GM12878 (cell line): ENCODE measurements around the gene TREH. TPM values are rescaled to one million over a fixed set of nuclear protein-coding genes. Genes with fewer than 3 reads are reported as not detected.

Experiments
- ATAC-seq: fragments of 200-7000 bp; cut with Tn5 transposase; 3 replicates; pipeline ENCODE4 v1.9.1; 2020; ENCODE audit warnings: mild to moderate bottlenecking, moderate library complexity
- BruUV-seq: library from RNA; stranded (reverse); fragments of 400-500 nt; replicated peaks from 2 replicates; lab custom pipeline; 2021; lab: Mats Ljungman, UMichigan
- CTCF ChIA-PET: fragments of 300-600 bp; sonication (Branson Sonifier 250); formaldehyde crosslinking; extraction: SDS; loops from one replicate; lab custom pipeline; 2021; ENCODE audit warnings: inconsistent platforms; lab: Yijun Ruan, JAX
- POLR2A ChIA-PET: fragments of 350-600 bp; formaldehyde crosslinking; extraction: SDS; loops from one replicate; lab custom pipeline; 2021; ENCODE audit warnings: inconsistent platforms; lab: Charles Lee
- RAD21 ChIA-PET: fragments of 300-600 bp; sonication (Branson Sonifier 250); formaldehyde crosslinking; loops from one replicate; lab custom pipeline; 2023; ENCODE audit warnings: antibody characterized with exemption; ENCODE audit not compliant: unreplicated experiment; lab: Charles Lee
- SMC1A ChIA-PET: fragments of 300-600 bp; sonication (Branson Sonifier 250); formaldehyde crosslinking; loops from one replicate; lab custom pipeline; 2023; ENCODE audit not compliant: unreplicated experiment, uncharacterized antibody; lab: Charles Lee
- DNase-seq: peaks from one replicate; pipeline ENCODE4 v3.0.0-alpha.2; 2011; ENCODE audit warnings: low read depth, low spot score
- FAIRE-seq: peaks from 3 replicates; lab custom pipeline; 2011; peaks lifted over from hg19 to GRCh38; lab: Jason Lieb, UNC
- H2AFZ ChIP-seq: 2 replicates; pipeline ENCODE4 v1.6.0; 2011; ENCODE audit warnings: low read depth, low read length, control low read depth; ENCODE audit not compliant: control insufficient read depth
- H3K27ac ChIP-seq: 2 replicates; pipeline ENCODE4 v1.5.1; 2011; ENCODE audit warnings: control low read depth; ENCODE audit not compliant: control insufficient read depth, insufficient read depth
- H3K27me3 ChIP-seq, 2 experiments: replicated peaks in 1 of 2; 2 replicates each; pipeline versions ENCODE4 v1.6.0 to v1.6.1; 2011; ENCODE audit warnings: low read length in 1 of 2; ENCODE audit not compliant: control insufficient read depth in 2 of 2, insufficient read depth in 2 of 2
- H3K36me3 ChIP-seq, 2 experiments: 2 replicates each; pipeline ENCODE4 v1.5.1; 2011; ENCODE audit warnings: low read length in 1 of 2; ENCODE audit not compliant: control insufficient read depth in 2 of 2, insufficient read depth in 2 of 2
- H3K4me1 ChIP-seq: 2 replicates; pipeline ENCODE4 v1.6.1; 2011; ENCODE audit warnings: mild to moderate bottlenecking, low read length, moderate library complexity, mixed read lengths; ENCODE audit not compliant: control insufficient read depth, insufficient read depth
- H3K4me2 ChIP-seq: 2 replicates; pipeline ENCODE4 v1.6.0; 2011; ENCODE audit warnings: control low read depth; ENCODE audit not compliant: control insufficient read depth, insufficient read depth
- H3K4me3 ChIP-seq: fragments of 200-600 bp; sonication (generic); 2 replicates; pipeline ENCODE4 v1.5.1; 2016
- H3K79me2 ChIP-seq: 2 replicates; pipeline ENCODE4 v1.6.0; 2011; ENCODE audit warnings: low read length; ENCODE audit not compliant: control insufficient read depth, insufficient read depth
- H3K9ac ChIP-seq: 2 replicates; pipeline ENCODE4 v1.8.0; 2011; ENCODE audit warnings: low read length, control low read depth, mixed read lengths; ENCODE audit not compliant: control insufficient read depth, insufficient read depth
- H3K9me3 ChIP-seq: replicated peaks from 3 replicates; pipeline ENCODE4 v1.5.1; 2011; ENCODE audit warnings: mild to moderate bottlenecking, low read length; ENCODE audit not compliant: control insufficient read depth, insufficient read depth
- H4K20me1 ChIP-seq: 2 replicates; pipeline ENCODE4 v1.6.0; 2011; ENCODE audit not compliant: control insufficient read depth, insufficient read depth
- CBFB ChIP-seq: IDR thresholded peaks from 2 replicates; pipeline ENCODE4 v1.6.1; 2016; ENCODE audit warnings: antibody characterized with exemption, low read depth
- EP300 ChIP-seq, 2 experiments: fragments of 150-350 bp in 1 of 2; IDR thresholded peaks; 2 replicates each; pipeline ENCODE4 v1.6.1; 2011 to 2012; ENCODE audit warnings: low read depth in 2 of 2, low read length in 2 of 2, borderline replicate concordance in 1 of 2, improper control_type of control experiment in 1 of 2, inconsistent platforms in 1 of 2; ENCODE audit not compliant: control insufficient read depth in 1 of 2
- IRF4 ChIP-seq: IDR thresholded peaks from 2 replicates; pipeline ENCODE4 v1.6.1; 2011; ENCODE audit warnings: low read depth, low read length
- MTA3 ChIP-seq: IDR thresholded peaks from 2 replicates; pipeline ENCODE4 v1.6.1; 2012; ENCODE audit warnings: low read length, inconsistent platforms, borderline replicate concordance
- STAT1 ChIP-seq: fragments of 450-650 bp; conservative IDR thresholded peaks from 2 replicates; pipeline ENCODE4 v1.6.1; 2014; ENCODE audit warnings: antibody characterized with exemption, mild to moderate bottlenecking
- TARDBP ChIP-seq: IDR thresholded peaks from 2 replicates; pipeline ENCODE4 v1.6.1; 2016; ENCODE audit warnings: borderline replicate concordance
- ZNF274 ChIP-seq: IDR thresholded peaks from one replicate; pipeline ENCODE4 v1.8.0; 2011; ENCODE audit not compliant: insufficient read length, insufficient read depth
- WGBS: methylation state at CpG from one replicate; pipeline ENCODE4 v1.1.6; 2016; ENCODE audit warnings: low lambda C conversion rate; ENCODE audit not compliant: insufficient replicate concordance, insufficient coverage; ENCODE audit errors: missing lambda C conversion rate; 5-methylcytosine and 5-hydroxymethylcytosine counted together
- in situ Hi-C: fragments of 300-500 bp; cut with MboI; formaldehyde crosslinking; loops from 9 replicates; pipeline ENCODE4 v1.14.3; 2018; ENCODE audit warnings: mixed read lengths
- intact Hi-C: fragments of 100-400 bp; cut with micrococcal nuclease; formaldehyde crosslinking; loops from one replicate; pipeline ENCODE4 v1.14.2; 2022; ENCODE audit not compliant: unreplicated experiment
- polyA plus RNA-seq, 11 experiments: library from polyadenylated mRNA; depleted of rRNA in 4 of 11; unstranded in 6 of 11; stranded (reverse) in 5 of 11; fragments of >200 nt; fragmentation: Nextera tagmentation in 4 of 11; fragmentation: Illumina TruSeq in 1 of 11; extraction: Ambion mirVana in 4 of 11; extraction: Trizol in 1 of 11; gene quantifications; 1 replicate in 1 of 11; 2 replicates in 10 of 11; pipeline versions ENCODE4 v1.2.1 to v1.2.3, GENCODE V29; 2011 to 2016; ENCODE audit warnings: inconsistent platforms in 2 of 11, missing spikeins in 2 of 11, low read depth in 1 of 11
- total RNA-seq, 4 experiments: library from RNA; depleted of rRNA in 3 of 4; stranded (reverse); fragments of >200 nt in 3 of 4; fragmentation: Illumina TruSeq in 1 of 4; extraction: Trizol in 1 of 4; gene quantifications; 2 replicates each; pipeline versions ENCODE4 v1.2.1 to v1.2.3, GENCODE V29; 2013 to 2021
- TF ChIP-seq, protein P1 (sequence below): IDR thresholded peaks from 2 replicates; pipeline ENCODE4 v1.6.1; 2012; ENCODE audit warnings: mild to moderate bottlenecking, low read depth, low read length

Gene TREH
- total and polyA plus RNA-seq, 10 of the 15 experiments (the other 5 are each of a cell fraction or from before 2014, with no cell fraction given): not detected

DNA sequence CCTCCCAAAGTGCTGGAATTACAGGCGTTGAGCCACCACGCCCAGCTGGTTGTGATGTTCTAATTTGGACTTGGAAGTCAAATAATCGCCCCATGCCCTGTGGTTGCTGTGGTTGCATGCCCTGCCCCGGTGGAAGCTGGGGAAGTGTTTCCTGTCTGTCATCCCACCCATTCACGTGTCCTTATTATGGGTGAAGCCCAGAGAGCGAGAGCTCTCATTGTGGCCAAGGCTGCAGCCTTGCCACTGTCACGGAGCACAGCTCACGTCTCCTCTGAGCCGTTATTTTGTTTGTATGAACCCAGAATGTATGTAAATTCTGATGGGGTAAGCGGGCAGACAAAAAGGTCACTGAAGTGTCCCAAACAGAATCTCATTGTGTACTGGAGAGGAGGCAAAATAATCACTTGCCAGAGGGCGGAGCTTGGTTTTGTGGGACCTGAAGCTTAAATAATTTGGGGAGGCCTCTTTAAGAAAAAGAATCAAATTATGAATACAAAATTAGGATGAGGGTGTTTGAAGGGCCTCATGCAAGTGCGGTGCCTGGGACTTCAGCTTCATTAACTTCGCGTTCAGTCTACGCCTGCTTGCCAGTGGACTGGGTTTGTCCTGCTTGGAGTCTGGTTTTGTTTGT, 25.8 kb upstream of the TREH start (continued):
- TF ChIP-seq EP300 (IDR thresholded peaks at IDR 0.05; ENCODE audit: borderline replicate concordance in 1 of 2, control insufficient read depth in 1 of 2, low read depth in 2 of 2, low read length in 2 of 2) (no peak), TARDBP (no peak), IRF4 (no peak), CBFB (no peak)
- TF ChIP-seq, all 136 proteins: peak for 6

DNA sequence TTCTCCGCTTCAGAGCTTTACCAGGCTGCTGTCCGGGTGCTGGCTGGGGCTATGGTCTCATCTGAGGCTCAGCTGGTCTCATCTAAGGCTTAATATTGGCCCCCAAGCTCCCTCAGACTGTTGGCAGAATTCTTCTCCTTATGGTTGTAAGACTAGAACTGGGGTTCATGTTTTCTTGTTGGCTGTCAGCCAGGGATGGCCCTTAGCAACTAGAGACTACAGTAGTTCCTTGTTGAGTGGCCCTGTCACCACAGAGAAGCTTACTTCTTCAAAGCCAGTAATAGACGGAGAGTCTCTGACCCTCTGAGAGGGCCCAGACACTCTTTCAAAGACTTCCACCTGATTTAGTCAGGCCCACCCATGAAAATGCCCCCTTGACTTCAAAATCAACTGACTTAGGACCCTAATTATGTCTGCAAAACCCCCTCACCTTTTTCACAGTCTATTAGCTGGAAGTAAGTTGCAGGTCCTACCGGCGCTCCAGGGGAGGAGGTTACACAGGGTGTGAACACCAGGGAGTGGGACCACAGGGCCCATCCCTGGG, 24.2 kb upstream of the TREH start:
- Histone ChIP-seq H3K9me3 (peaks cover 4% of the 10 kb centered on the region; the same call in 1 of the 3 replicates), H3K27me3 (no peaks in the 10 kb centered on the region), H3K79me2 (no peaks in the 10 kb centered on the region), H3K4me1 (peaks cover 21% of the 10 kb centered on the region), H3K4me3 (no peak overlapping the region), H2AFZ (no peak overlapping the region), H3K27ac (no peak overlapping the region), H4K20me1 (no peaks in the 10 kb centered on the region), H3K36me3 (no peaks in the 10 kb centered on the region)
- in situ Hi-C loops (no loop called here), intact Hi-C loops (no loop called here)
- no TSS peak for BruUV-seq
- ChIA-PET CTCF (interaction anchor here (0.7 to 1.2 kb wide), 2 partner anchors 14 to 89 kb away, joined by 3 to 4 read pairs; no protein-coding TSS in a partner anchor), SMC1A (interaction anchor here (1.2 kb wide), 1 partner anchor 8 kb away, joined by 3 read pairs; no protein-coding TSS in a partner anchor), RAD21 (no interaction called here)
- FAIRE-seq (no peak), DNase-seq (no peak)
- WGBS: 65% methylated on average over 5 of the region's 5 CpGs
- TF ChIP-seq MTA3: no peak
- no peak for TF ChIP-seq ZNF274
- TF ChIP-seq STAT1: no peak
- TF ChIP-seq, protein P1, sequence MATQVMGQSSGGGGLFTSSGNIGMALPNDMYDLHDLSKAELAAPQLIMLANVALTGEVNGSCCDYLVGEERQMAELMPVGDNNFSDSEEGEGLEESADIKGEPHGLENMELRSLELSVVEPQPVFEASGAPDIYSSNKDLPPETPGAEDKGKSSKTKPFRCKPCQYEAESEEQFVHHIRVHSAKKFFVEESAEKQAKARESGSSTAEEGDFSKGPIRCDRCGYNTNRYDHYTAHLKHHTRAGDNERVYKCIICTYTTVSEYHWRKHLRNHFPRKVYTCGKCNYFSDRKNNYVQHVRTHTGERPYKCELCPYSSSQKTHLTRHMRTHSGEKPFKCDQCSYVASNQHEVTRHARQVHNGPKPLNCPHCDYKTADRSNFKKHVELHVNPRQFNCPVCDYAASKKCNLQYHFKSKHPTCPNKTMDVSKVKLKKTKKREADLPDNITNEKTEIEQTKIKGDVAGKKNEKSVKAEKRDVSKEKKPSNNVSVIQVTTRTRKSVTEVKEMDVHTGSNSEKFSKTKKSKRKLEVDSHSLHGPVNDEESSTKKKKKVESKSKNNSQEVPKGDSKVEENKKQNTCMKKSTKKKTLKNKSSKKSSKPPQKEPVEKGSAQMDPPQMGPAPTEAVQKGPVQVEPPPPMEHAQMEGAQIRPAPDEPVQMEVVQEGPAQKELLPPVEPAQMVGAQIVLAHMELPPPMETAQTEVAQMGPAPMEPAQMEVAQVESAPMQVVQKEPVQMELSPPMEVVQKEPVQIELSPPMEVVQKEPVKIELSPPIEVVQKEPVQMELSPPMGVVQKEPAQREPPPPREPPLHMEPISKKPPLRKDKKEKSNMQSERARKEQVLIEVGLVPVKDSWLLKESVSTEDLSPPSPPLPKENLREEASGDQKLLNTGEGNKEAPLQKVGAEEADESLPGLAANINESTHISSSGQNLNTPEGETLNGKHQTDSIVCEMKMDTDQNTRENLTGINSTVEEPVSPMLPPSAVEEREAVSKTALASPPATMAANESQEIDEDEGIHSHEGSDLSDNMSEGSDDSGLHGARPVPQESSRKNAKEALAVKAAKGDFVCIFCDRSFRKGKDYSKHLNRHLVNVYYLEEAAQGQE: peak; percentile 51; the same call in 1 of the 2 replicates
- TF ChIP-seq, all 136 proteins: peak for 1
- no peak overlapping the region for H3K9ac ChIP-seq
- ATAC-seq: peak; percentile 64
- H3K4me2 ChIP-seq: no peak overlapping the region
- POLR2A ChIA-PET: interaction anchor here (0.6 kb wide), 1 partner anchor 247 kb away, joined by 6 read pairs; no protein-coding TSS in a partner anchor
